Mesenchymal stem cell (in vitro differentiated cells and primary cell): Measurements from ENCODE around the gene EARS2.

Source experiments
- DNase-seq: peaks from one replicate; pipeline ENCODE4 v3.0.0-alpha.2; 2013
- H2AFZ ChIP-seq: one replicate; pipeline ENCODE4 v1.6.1; 2013; ENCODE audit warnings: low read depth, mild to moderate bottlenecking, control low read depth, inconsistent platforms, low read length, moderate library complexity
- H2AK5ac ChIP-seq: 2 replicates; pipeline ENCODE4 v1.6.1; 2013; ENCODE audit warnings: low read length, moderate library complexity, mild to moderate bottlenecking, inconsistent platforms; ENCODE audit not compliant: severe bottlenecking
- H2BK120ac ChIP-seq: one replicate; pipeline ENCODE4 v1.6.1; 2013; ENCODE audit warnings: low read depth, mild to moderate bottlenecking, inconsistent platforms, low read length, moderate library complexity
- H2BK12ac ChIP-seq, 2 experiments: one replicate each; pipeline ENCODE4 v1.6.1; 2013; ENCODE audit warnings: inconsistent platforms in 2 of 2, low read length in 2 of 2, mild to moderate bottlenecking in 2 of 2, moderate library complexity in 2 of 2, control low read depth in 1 of 2
- H2BK15ac ChIP-seq: one replicate; pipeline ENCODE4 v1.6.1; 2013; ENCODE audit warnings: mild to moderate bottlenecking, low read depth, inconsistent platforms; ENCODE audit not compliant: poor library complexity, severe bottlenecking
- H2BK5ac ChIP-seq: 2 replicates; pipeline ENCODE4 v1.6.1; 2013; ENCODE audit warnings: low read depth, mild to moderate bottlenecking, low read length, control low read depth, inconsistent platforms; ENCODE audit not compliant: poor library complexity, severe bottlenecking
- H3K14ac ChIP-seq, 2 experiments: one replicate each; pipeline ENCODE4 v1.6.1; 2013; ENCODE audit warnings: inconsistent platforms in 2 of 2, low read length in 2 of 2, control low read depth in 1 of 2, mild to moderate bottlenecking in 1 of 2, moderate library complexity in 1 of 2
- H3K18ac ChIP-seq, 2 experiments: one replicate each; pipeline ENCODE4 v1.6.1; 2013; ENCODE audit warnings: inconsistent platforms in 2 of 2, low read length in 2 of 2, control low read depth in 1 of 2, low read depth in 1 of 2, mild to moderate bottlenecking in 1 of 2
- H3K23ac ChIP-seq, 2 experiments: one replicate each; pipeline ENCODE4 v1.6.1; 2013; ENCODE audit warnings: inconsistent platforms in 2 of 2, low read length in 2 of 2, mild to moderate bottlenecking in 2 of 2, moderate library complexity in 2 of 2, control low read depth in 1 of 2
- H3K27ac ChIP-seq: 2 replicates; pipeline ENCODE4 v1.5.1; 2013; ENCODE audit warnings: mild to moderate bottlenecking, moderate library complexity, low read length, control low read depth, inconsistent platforms; ENCODE audit not compliant: poor library complexity, severe bottlenecking
- H3K27me3 ChIP-seq, 2 experiments: 2 replicates each; pipeline versions ENCODE4 v1.6.1 to v1.7.0; 2013; ENCODE audit warnings: low read length in 2 of 2, mild to moderate bottlenecking in 2 of 2, moderate library complexity in 2 of 2, control low read depth in 1 of 2, inconsistent platforms in 1 of 2; ENCODE audit not compliant: control insufficient read depth in 1 of 2, insufficient read depth in 1 of 2
- H3K36me3 ChIP-seq, 2 experiments: 2 replicates each; pipeline versions ENCODE4 v1.6.1 to v1.7.0; 2013; ENCODE audit warnings: low read length in 2 of 2, control low read depth in 1 of 2, inconsistent platforms in 1 of 2, low read depth in 1 of 2, mild to moderate bottlenecking in 1 of 2; ENCODE audit not compliant: insufficient read depth in 2 of 2, control insufficient read depth in 1 of 2
- H3K4ac ChIP-seq, 2 experiments: one replicate each; pipeline ENCODE4 v1.6.1; 2013; ENCODE audit warnings: inconsistent platforms in 2 of 2, low read length in 2 of 2, mild to moderate bottlenecking in 2 of 2, moderate library complexity in 2 of 2, control low read depth in 1 of 2, low read depth in 1 of 2
- H3K4me1 ChIP-seq: 2 replicates; pipeline ENCODE4 v1.6.1; 2013; ENCODE audit warnings: low read depth, low read length, control low read depth; ENCODE audit not compliant: control insufficient read depth, insufficient read depth
- H3K4me2 ChIP-seq: 2 replicates; pipeline ENCODE4 v1.6.1; 2013; ENCODE audit warnings: low read length, mild to moderate bottlenecking, inconsistent platforms; ENCODE audit not compliant: poor library complexity, severe bottlenecking
- H3K4me3 ChIP-seq, 2 experiments: 2 replicates each; pipeline versions ENCODE4 v1.5.1 to v1.7.0; 2013; ENCODE audit warnings: low read length in 2 of 2, mild to moderate bottlenecking in 2 of 2, control low read depth in 1 of 2, low read depth in 1 of 2; ENCODE audit not compliant: insufficient read depth in 1 of 2
- H3K79me1 ChIP-seq: replicated peaks from 2 replicates; pipeline ENCODE4 v1.6.1; 2013; ENCODE audit warnings: mild to moderate bottlenecking, control low read depth, low read length, inconsistent platforms; ENCODE audit not compliant: poor library complexity, severe bottlenecking
- H3K9ac ChIP-seq: 2 replicates; pipeline ENCODE4 v1.7.0; 2013; ENCODE audit warnings: mild to moderate bottlenecking, low read length, moderate library complexity
- H3K9me3 ChIP-seq: 2 replicates; pipeline ENCODE4 v1.7.0; 2013; ENCODE audit warnings: mild to moderate bottlenecking, low read length; ENCODE audit not compliant: control insufficient read depth
- H4K8ac ChIP-seq: one replicate; pipeline ENCODE4 v1.6.1; 2013; ENCODE audit warnings: inconsistent platforms, mild to moderate bottlenecking, low read length, moderate library complexity
- H4K91ac ChIP-seq: one replicate; pipeline ENCODE4 v1.6.1; 2013; ENCODE audit warnings: mild to moderate bottlenecking, low read length, inconsistent platforms
- WGBS: methylation state at CpG from one replicate; pipeline ENCODE4 v1.1.7; 2013; ENCODE audit warnings: mixed read lengths; 5-methylcytosine and 5-hydroxymethylcytosine counted together

Gene EARS2

DNA sequence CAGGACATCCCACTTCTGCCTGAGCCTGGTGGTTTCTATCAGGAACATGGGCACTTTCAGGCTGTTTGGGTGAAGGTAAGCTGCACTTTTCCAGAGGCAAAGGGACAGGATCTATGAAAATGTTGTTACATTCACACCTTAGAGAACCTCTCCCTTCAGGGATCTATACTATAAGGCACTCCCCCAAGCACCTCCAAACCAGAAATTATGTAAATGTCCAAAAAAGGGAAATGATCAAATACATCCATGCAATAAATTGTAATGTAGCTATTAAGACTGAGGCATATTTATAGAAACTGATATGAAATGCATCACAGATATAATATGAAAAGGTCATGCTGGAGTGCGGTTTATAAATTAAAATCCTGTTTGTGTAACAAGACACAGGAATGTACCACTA is 80.9 kb downstream of the EARS2 start:
- Histone ChIP-seq H3K14ac (no peak overlapping the region), H3K79me1 (peaks cover 23% of the 10 kb centered on the region), H3K23ac (no peak overlapping the region), H3K4me1 (no peaks in the 10 kb centered on the region), H2AK5ac (no peak overlapping the region), H3K4me3 (no peak overlapping the region), H2BK120ac (no peak overlapping the region), H2AFZ (no peak overlapping the region), H3K27ac (no peak overlapping the region), H3K18ac (no peak overlapping the region), H4K8ac (no peak overlapping the region), H2BK12ac (no peak overlapping the region), H2BK5ac (no peak overlapping the region), H3K4me2 (no peak overlapping the region), H3K9ac (no peak overlapping the region), H3K9me3 (no peaks in the 10 kb centered on the region), H2BK15ac (no peak overlapping the region), H3K27me3 (no peaks in the 10 kb centered on the region), H3K4ac (no peak overlapping the region), H4K91ac (no peak overlapping the region), H3K36me3 (peaks cover 62 to 80% of the 10 kb centered on the region in 2 experiments)
- no peak for DNase-seq
- 100% methylated on average over 1 of the region's 1 CpG for WGBS
